Measurements from ENCODE around the gene WDR74.

DNA sequence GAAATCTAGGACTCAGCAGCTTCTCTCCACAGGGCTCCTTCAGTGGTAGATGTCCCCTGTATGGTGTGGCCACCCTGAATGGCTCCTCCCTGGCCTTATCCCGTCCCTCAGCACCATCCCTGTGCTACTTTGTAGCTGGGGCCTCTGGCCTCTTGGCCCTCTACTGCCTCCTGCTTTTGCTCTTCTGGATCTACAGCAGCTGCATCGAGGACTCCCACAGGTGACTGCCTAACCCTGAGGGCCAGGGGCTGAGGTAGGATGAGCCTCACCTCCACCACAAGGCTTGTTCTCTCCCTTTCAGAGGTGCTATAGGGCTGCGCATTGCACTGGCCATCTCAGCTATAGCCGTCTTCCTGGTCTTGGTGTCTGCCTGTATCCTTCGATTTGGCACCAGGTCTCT is 50.4 kb downstream of the WDR74 start:
- TF ChIP-seq, protein P1, sequence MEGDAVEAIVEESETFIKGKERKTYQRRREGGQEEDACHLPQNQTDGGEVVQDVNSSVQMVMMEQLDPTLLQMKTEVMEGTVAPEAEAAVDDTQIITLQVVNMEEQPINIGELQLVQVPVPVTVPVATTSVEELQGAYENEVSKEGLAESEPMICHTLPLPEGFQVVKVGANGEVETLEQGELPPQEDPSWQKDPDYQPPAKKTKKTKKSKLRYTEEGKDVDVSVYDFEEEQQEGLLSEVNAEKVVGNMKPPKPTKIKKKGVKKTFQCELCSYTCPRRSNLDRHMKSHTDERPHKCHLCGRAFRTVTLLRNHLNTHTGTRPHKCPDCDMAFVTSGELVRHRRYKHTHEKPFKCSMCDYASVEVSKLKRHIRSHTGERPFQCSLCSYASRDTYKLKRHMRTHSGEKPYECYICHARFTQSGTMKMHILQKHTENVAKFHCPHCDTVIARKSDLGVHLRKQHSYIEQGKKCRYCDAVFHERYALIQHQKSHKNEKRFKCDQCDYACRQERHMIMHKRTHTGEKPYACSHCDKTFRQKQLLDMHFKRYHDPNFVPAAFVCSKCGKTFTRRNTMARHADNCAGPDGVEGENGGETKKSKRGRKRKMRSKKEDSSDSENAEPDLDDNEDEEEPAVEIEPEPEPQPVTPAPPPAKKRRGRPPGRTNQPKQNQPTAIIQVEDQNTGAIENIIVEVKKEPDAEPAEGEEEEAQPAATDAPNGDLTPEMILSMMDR (IDR thresholded peaks at IDR 0.05): no peak
- no peak for TF ChIP-seq ZFX (IDR thresholded peaks at IDR 0.05; ENCODE audit: borderline replicate concordance)

Data from 22Rv1 (cell line).